ENCODE data around the gene FCN2.

FCN2 gene

GRCh38 chr9:134889386-134890154 is 9.0 kb downstream of the FCN2 start:
- DNase-seq, result no peak

GRCh38 chr9:134890155-134890495 is 9.5 kb downstream of the FCN2 start:
- no peak for DNase-seq

DNA sequence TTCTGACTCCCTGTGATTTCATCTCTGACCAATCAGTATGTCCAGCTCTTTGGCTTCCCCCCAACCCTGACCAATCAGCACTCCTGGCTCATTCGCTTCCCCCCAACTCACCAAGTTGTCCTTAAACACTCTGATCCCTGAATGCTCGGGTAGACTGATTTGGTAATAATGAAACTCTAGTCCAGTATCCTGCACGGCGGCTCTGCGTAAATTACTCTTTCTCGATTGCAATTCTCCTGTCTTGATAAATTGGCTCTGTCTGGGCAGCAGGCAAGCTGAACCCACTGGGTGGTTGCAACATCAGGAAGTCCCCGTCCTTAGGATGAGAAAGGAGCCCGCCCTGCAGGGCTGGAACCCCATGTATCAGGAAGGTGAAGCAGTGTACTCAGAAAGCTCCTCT is 10.4 kb downstream of the FCN2 start:
- no peak for DNase-seq

GRCh38 chr9:134891713-134892112 is 11.1 kb downstream of the FCN2 start:
- DNase-seq, result no peak

GRCh38 chr9:134892221-134892620 is 11.6 kb downstream of the FCN2 start:
- no peak for DNase-seq

DNA sequence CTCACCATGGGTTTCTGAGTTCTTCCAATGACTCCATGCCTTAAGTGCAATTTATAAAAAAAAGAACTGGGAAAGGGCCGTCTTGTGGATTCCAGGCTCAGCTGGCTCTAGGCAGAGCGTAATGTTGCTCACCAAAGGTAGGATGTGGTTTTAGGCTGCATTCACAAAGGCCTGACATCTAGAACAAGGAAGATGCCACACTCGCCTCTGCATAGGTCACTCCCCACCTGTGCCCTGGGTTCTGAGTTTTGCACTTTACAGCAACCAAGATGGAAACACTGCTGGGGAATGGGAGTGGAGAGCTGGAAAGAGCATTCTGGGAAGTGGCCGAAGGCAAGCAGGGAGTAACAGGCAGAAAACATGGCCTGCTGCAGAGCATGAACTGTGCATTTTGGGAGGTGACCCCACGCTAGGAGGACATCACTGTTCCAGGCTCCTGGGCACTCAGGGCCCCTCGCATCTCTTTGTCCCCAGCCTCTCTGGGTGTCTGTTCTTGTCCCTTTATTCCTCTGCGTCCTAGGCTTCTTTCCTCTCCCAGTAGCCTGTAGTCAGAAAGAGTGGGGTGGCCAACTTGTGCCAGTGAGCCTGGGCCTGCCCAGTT is 12.3 kb downstream of the FCN2 start:
- DNase-seq, result no peak

- DNase-seq, result no peak
Observed at GRCh38 chr9:134894136-134894860, 13.7 kb downstream of the FCN2 start.

- DNase-seq, result no peak
Observed at GRCh38 chr9:134895097-134895496, 14.5 kb downstream of the FCN2 start.

DNA sequence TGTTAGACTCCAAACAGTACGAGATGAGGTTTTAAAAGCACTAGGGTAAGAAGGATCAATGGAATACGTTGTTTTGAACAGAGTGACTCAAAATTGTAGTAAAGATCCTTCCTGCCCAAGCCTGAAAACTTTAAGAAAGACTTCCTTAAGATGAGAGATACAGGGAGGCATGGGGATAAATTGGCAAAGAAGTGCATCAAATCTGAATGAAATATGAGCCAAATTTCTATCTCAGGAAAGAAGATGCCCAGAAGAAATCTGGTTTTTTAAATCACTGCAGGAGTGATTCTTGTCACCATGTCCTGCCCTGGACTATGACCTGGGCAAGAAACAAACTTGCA is 14.9 kb downstream of the FCN2 start:
- DNase-seq, result no peak

DNA sequence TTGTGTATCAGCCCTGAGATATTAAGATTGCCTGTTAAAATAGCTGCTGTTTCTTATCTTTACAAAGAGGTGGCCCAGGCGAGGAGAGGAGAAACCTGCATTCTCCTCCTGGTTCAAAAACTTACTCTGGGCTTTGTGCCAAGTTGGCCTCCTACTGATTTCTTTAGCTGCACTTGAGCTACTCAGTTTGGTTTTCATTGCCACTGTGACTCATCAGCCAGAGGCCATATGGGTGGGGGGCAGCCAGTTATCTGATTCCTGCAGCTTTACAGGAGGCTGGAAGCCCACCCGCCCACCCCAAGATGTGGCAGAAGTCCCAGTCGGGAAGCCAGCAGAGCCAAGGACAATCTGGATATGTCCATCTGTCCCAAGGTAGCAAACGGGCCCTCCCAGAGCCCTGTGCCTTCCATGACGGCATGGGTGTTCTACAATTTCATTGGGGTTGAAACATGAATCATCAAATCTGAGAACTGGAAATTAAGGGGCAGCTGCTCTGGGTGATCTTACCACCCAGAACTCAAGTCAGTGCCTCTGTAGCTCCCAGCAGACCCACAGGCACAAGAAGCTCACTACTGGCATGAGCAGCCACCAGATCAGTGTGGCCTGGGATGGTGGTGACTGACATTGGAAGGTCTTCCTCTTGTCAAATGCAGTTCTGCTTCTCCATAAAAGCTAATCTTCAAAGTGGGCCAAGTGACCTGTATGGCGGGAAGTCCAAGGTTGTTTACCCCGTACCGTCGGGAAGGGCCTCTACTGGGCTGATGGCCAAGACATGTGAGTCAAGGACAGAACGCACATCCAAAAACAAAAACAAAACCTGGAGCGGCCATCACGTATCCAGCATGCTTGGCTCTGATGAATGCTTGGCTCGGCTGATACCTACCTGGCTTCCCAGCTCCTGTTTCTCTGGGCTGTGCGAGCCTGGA is 15.6 kb downstream of the FCN2 start:
- DNase-seq, result no peak

DNA sequence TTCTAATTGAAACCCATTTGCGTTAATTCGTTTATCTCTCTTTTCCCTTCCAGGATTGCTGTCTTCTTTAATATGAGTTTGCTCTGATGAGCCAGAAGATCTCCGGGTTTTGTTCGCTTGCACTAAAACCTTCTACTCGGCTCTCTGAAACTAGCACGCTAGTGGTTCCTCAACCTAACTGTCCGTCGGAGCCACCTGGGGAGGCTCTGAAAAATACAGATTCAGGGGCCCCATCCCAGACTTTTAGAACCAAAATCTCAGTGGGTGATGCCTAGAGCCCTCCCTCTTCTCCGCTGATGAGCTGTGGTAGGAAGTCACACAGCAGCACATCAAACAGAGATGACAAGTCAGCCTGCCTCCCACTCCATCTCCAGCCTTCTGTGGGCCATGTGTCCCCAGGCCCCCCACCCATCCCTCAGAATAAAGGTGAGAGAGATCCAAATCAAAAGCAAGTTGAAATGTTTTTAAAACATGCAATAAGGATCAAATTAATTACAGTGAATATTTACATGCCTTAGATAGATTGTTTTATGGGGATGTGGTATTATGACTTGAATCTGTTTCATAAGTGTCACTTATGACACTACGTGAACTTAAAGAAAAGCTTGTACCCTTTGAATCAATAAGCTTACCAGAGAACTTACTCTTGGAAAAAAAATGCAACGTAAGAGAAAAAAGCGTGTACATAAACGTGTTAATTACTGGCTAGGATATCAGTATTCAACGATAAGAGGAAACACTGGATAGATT is 16.4 kb downstream of the FCN2 start:
- no peak for DNase-seq

- no peak for DNase-seq
Observed at GRCh38 chr9:134897584-134898170, 17.1 kb downstream of the FCN2 start.

GRCh38 chr9:134898319-134898718 is 17.7 kb downstream of the FCN2 start:
- DNase-seq, result no peak

DNA sequence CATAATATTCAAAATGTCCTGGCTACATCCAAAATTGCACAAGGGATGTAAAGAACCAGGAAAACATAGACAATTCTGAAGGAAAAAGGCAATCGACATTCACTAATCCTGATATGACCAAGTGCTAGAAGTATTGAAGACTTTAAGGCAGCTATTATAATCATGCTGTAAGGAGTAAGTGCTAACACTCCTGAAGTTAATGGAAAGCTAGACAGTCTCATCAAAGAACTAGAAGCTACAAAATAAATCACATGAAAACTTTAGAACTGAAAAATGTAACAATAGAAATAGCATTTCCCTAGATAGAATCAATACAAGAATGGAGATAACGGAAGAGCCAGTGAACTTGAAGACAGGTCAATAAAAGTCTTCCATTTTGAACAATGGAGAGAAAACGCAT is 18.6 kb downstream of the FCN2 start:
- DNase-seq, result no peak

GRCh38 chr9:134899818-134900217 is 19.2 kb downstream of the FCN2 start:
- DNase-seq, result no peak

- no peak for DNase-seq
Observed at GRCh38 chr9:134902936-134903335, 22.3 kb downstream of the FCN2 start.

DNA sequence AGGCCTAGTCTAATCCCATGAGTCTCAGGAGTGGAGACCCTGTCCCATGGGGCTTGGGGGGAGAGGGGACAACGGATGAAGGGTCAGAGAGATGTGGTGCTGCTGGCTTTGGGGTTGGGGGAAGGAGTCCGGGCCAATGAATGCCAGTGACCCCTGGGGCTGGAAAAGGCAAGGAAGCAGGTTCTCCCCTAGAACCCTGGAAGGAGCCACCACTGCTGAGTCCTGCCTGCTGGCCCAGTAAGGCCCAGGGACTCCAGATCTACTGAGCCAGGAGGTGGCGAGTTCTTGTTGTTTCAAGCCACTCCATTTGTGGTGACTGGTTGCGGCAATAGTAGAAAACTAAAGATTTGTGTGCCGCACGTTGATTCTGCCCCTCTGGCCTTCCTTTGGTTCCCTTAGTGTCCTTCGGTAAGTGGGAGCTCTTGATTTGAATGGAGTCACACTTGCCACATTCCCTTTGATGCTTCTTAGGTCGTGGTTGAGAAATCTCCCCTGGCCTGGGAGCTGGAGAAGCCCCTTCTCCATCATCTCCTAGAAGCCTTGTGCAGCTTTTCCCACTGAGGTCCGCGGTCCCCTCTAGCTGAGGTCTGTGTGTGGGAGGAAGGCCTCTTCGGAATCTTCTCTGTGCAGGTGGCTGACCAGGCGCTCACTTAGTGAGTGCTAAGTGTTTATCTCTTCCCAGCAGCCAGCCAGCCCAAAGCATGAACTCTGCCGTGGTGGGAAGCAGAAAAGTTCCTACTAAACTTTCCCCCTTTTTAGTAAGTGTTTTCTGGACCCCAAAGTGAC is 28.1 kb downstream of the FCN2 start:
- no peak for DNase-seq

- DNase-seq, result no peak
Observed at GRCh38 chr9:134909511-134910481, 29.2 kb downstream of the FCN2 start.

- DNase-seq, result no peak
Observed at GRCh38 chr9:134912126-134912840, 31.7 kb downstream of the FCN2 start.
